WI38 (cell line): ENCODE data around the gene ARMC5.

ENCODE experiments used
- H3K4me3 ChIP-seq: 2 replicates; pipeline ENCODE4 v1.5.1; 2011; ENCODE audit warnings: low read depth, mild to moderate bottlenecking, control low read depth, low read length
- CTCF ChIP-seq: IDR thresholded peaks from 2 replicates; pipeline ENCODE4 v1.5.1; 2012; ENCODE audit warnings: low read depth, mild to moderate bottlenecking, control low read depth, low read length

Gene ARMC5

GRCh38 chr16:31489616-31490584 is 30.6 kb downstream of the ARMC5 start:
- H3K4me3 ChIP-seq, result no peak overlapping the region
- no peak for TF ChIP-seq CTCF

GRCh38 chr16:31491778-31492418 is 32.6 kb downstream of the ARMC5 start:
- TF ChIP-seq CTCF, result no peak
- no peak overlapping the region for H3K4me3 ChIP-seq

- no peak for TF ChIP-seq CTCF
- no peak overlapping the region for H3K4me3 ChIP-seq
Measured at GRCh38 chr16:31493506-31494125, 34.3 kb downstream of the ARMC5 start.

GRCh38 chr16:31496670-31497069 is 37.4 kb downstream of the ARMC5 start:
- no peak for TF ChIP-seq CTCF
- H3K4me3 ChIP-seq, result no peak overlapping the region

- TF ChIP-seq CTCF, result no peak
- H3K4me3 ChIP-seq, result no peak overlapping the region
Measured at GRCh38 chr16:31498493-31498892, 39.2 kb downstream of the ARMC5 start.

- H3K4me3 ChIP-seq, result no peak overlapping the region
- no peak for TF ChIP-seq CTCF
Measured at GRCh38 chr16:31499928-31500327, 40.6 kb downstream of the ARMC5 start.
